Fibroblast of the aortic adventitia (primary cell): ENCODE results near the gene TIFAB. TPM values are rescaled to one million over a fixed set of nuclear protein-coding genes. Genes with fewer than 3 reads are reported as not detected.
A peak's percentile ranks its signal among the peaks of the same experiment; 100 is the strongest.

Source experiments
- DNase-seq: peaks from one replicate; pipeline ENCODE4 v3.0.0-alpha.2; 2010; ENCODE audit warnings: low read depth
- H3K4me3 ChIP-seq: 2 replicates; pipeline ENCODE4 v1.5.1; 2011; ENCODE audit warnings: low read depth, mild to moderate bottlenecking, control low read depth, low read length, moderate library complexity
- CTCF ChIP-seq: IDR thresholded peaks from 2 replicates; pipeline ENCODE4 v1.5.1; 2011; ENCODE audit warnings: mild to moderate bottlenecking, low read length, control low read depth, inconsistent platforms; ENCODE audit not compliant: insufficient read depth
- total RNA-seq: library from RNA; depleted of rRNA; stranded (reverse); fragments of >200 nt; gene quantifications from 2 replicates; pipeline ENCODE4 v1.2.3, GENCODE V29; 2012; ENCODE audit warnings: low replicate concordance

TIFAB gene
- total RNA-seq, 1 donor = not detected

- H3K4me3 ChIP-seq = no peak overlapping the region
- no peak for DNase-seq
- TF ChIP-seq CTCF = no peak
These were observed 7.3 kb downstream of the TIFAB start for GRCh38 chr5:135444881-135445280.

- no peak for DNase-seq
- TF ChIP-seq CTCF = no peak
- no peak overlapping the region for H3K4me3 ChIP-seq
These were observed 7.8 kb downstream of the TIFAB start for GRCh38 chr5:135444360-135444759.

- H3K4me3 ChIP-seq = no peak overlapping the region
- no peak for DNase-seq
- no peak for TF ChIP-seq CTCF
These were observed 8.8 kb downstream of the TIFAB start for GRCh38 chr5:135443161-135443960.

GRCh38 chr5:135442431-135443160, 9.6 kb downstream of the TIFAB start:
- no peak overlapping the region for H3K4me3 ChIP-seq
- TF ChIP-seq CTCF = no peak
- DNase-seq = no peak

GRCh38 chr5:135441919-135442318, 10.2 kb downstream of the TIFAB start:
- no peak for DNase-seq
- no peak overlapping the region for H3K4me3 ChIP-seq
- TF ChIP-seq CTCF = no peak

- TF ChIP-seq CTCF = no peak
These were observed 10.8 kb downstream of the TIFAB start for GRCh38 chr5:135441350-135441831.

More at GRCh38 chr5:135441350-135441831, 10.8 kb downstream of the TIFAB start:
- DNase-seq = peak; percentile 25
- no peak overlapping the region for H3K4me3 ChIP-seq
